Myocyte (in vitro differentiated cells): ENCODE measurements around the gene CDC6. TPM values are rescaled to one million over a fixed set of nuclear protein-coding genes. Genes with fewer than 3 reads are reported as not detected.

Experiments used
- DNase-seq: peaks from one replicate; pipeline ENCODE4 v3.0.0-alpha.2; 2012; ENCODE audit warnings: low read depth
- total RNA-seq: library from RNA; depleted of rRNA; stranded (reverse); fragments of >200 nt; gene quantifications from 2 replicates; pipeline ENCODE4 v1.2.3, GENCODE V29; 2014

Gene CDC6
- total RNA-seq, 1 donor from 2014 or later: 3.8 TPM

DNA sequence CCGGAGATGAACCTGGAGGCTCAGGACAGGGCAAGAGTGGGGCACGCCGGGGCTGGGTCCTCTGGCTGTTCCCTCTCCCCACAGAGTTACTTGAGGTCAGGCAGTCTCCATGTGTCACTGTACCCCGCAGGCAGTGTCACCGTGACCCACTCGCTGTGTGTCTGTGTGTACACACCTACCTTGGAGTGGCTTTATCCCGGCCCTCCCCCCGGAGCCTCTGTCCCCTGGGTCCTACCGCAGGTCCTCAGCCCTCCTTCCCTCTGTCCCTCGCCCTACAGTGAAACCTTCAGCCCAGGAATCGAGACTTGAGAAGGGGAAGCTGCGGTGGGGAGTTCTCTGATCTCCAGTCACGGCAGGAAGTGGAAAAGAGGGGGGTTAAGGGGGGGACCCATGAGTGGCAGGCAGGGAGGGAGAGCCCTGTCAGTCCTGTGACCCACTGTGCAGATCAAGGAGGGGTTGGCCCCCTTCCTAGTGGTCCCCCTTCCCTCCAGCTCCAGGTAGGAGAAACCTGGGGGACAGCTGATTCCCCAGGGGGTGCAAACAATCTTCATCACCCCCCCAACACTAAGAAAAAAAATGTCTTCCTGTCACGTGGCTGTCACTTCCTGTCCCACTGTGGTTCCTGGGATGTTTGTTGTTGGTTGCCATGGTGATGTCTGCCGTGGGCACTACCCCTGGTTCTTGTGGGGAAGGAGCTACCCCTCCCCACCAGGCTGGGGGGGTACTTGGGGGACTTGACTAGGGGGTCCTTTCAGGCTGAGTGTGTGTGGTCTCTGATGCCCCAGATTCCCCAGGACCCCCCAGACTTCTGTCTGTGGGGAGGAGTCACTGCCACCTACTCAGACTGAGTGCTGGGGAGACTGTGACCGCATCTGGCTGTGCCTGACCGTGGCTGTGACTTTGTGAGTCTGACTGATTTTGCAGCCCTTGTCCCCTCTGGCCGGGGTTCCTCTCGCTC lies 35.0 kb downstream of the CDC6 start:
- peak; percentile 75 for DNase-seq

DNA sequence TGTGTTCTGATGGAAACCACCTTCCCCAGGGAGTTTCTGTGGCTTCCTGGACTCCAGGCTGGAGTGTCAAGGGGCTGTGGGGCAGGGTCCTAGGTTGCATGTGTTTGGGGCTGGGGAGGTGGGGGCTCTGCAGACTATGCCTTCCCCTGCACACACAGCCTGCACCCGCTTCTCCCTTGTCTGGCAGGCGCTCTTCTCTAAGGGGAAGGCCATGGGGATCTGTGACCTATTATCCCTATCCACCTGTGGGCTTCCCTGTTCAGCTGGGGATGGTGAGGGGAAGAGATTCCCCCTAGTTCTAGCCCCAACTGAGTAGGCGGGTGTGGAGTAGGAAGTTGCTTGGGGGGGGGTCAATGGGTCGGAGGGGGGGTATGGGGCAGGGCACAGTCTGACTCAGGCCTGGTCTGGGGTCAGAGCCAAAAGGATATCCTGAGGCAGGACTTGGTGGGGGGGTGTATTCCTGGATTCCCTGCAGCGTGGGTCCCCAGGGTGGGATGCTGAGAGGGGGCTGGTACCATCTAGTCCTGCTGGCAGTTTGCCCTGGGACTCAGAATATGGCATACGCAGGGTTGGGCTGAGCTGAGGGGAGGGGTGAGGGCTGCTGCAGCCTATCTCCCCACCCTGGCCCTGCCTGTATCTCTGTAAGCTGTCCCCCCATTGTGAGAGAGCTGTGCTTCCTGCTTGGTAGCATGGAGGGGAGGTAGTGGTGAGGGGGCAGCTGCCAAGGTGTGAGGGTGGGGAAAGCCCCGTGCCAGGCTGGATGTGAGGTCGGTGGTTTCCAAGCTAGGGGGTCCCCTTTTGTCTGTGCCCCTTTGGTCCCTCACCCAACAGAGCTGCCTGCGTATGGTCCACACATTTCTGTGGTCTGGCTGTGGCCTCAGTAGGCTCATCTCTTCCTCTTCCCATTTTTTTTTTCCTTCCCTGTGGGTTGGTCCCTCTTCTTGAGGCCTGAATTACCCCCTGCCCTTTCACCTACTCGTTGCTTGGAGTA lies 36.0 kb downstream of the CDC6 start:
- peak; percentile 43 for DNase-seq

DNA sequence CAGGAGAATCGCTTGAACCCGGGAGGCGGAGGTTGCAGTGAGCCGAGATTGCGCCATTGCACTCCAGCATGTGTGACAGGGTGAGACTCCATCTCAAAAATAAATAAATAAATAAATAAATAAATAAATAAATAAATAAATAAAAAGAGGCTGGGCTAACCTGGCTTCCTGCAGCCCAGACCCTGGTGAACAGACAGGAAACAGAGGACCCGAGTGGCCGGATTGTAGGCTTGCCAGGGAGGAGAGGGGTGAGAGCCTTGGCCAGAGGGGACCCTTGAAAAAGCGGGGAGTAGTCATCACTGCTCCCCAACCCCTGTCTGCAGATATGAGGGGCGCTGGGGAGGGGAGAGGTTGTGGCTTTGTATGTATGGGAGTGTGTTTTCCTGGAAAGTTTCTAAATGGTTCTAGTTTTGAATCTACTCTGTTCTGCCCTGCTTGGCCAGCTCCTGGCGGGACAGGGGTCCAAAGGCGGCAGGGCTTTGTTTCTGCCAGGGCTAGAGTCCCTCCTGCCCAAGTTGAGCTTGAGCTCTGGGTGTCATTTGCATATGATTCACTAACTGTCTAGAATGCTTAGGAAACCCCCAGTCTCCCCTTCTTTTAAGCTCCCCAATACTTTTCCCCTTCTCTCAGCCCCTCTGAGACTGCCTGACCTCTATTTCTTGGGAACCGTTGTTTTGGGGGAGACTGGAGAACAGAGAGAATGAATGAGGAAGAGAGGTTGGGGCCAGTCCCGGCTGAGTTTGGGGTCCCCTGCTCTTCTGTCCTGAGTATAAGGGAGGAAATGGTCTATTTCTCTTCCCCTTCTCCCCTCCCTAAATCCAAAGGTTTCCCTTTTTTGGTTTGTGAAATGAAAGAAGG lies 37.7 kb downstream of the CDC6 start:
- no peak for DNase-seq

DNA sequence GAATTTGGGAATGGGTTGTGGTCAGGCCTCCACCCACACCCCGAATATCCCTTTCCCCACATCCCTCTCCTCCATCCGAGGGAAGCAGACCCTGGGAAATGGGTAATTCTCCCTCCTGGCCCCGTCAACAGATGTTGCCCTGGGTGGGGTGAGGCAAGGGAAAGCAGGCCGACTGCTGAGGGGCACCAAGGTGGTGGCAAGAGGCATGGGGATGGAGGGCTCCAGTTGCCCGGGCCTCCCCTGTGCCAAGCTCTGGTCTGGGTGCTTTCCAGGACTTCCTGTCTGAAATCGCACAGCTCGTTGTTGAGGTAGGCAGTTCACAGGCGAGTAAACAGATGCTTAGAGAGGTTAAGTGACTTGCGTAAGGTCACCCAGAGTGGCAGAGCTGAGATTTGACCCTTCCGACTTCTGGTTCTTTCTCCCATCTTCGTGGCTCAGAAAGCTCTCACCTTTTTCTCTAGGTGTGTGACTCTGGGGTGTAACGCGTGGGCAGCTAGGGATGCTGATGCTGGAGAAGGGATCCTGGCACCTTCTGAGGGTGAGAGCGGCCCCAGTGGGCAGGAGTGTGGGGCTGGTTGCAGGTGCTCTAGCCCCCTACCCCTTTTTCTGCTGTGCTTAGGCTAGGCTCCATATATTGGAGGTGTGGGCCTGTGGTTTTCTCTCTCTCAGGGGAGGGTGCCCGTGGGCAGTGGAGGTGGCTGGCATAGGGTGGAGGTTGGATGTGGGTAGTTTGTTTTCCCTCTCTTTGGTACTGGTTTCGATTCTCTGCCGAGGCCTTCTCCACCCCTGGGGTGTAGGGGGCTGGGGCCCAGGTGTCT lies 38.5 kb downstream of the CDC6 start:
- no peak for DNase-seq

DNA sequence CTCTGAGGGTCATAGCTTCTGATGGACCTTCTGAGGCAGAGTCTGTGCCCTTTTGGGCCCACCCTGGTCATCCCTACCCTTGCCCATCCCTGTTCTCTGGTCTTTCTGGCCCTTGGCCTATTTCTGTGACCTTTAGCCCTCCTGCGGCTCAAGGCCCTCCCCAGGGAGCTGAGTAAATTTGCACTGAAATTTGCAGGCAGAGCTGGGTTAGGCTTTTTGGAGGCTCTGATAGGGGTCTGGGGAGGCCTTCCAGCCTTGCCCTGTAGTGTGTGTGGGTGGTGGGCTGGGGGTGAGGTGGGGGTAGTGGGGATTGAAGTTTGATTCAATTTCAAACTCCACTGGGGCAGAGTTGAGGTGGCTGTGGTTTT lies 39.1 kb downstream of the CDC6 start:
- DNase-seq: peak; percentile 48

DNA sequence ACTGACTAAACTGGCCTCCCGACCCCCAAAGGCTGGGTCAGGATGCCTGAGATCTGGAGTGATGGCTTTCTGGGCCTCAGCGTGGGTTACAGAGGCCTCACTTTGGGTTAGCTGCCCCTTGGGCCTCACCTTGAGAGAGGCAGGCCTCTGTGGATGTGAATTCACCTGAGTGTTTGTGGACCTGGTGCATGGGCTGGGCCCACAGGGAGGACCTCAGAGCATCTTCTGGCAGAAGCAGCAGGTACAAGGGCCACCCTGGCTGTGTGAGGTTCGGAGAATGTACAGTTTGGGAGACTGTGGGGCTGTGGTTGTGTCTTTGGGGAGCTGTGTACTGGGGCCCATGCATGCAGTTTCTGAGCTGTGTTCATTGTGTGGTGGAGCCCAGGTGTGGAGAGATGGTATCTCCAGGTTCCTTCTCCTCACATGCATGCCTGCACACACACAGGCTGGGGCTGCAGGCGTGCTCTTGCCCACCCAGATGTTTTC lies 39.6 kb downstream of the CDC6 start:
- DNase-seq: no peak

DNA sequence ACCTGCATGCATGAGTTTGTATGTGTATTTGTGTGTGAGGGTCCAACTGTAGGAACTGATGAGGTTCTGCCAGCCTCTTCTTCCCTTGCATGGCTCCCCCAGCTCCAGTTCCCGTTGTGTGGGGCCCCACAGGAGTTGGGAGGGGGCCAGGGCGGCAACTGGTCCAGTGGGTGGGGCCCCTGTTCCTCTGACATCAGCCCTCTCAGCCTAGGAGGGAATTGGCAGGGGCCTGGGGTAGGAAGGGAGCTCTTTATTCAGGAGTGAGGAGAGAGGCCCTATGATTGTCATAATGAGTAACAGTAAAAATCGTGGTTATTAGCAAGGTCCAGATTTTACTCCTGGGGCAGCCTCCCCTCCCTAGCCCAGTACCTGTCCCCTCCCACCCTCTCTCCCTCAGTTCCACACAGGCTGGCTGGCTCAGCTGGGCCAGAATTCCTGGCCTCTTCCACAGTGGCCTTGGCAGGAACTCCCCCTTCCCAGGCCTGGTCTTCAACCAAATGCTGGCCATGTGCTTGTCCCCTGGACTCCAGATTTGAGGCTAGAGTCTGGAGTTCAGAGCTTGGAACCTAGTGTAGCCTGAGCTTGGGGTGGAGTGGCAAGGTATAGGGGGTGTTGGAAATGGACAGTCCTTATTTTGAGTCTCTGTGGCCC lies 40.2 kb downstream of the CDC6 start:
- DNase-seq: no peak

DNA sequence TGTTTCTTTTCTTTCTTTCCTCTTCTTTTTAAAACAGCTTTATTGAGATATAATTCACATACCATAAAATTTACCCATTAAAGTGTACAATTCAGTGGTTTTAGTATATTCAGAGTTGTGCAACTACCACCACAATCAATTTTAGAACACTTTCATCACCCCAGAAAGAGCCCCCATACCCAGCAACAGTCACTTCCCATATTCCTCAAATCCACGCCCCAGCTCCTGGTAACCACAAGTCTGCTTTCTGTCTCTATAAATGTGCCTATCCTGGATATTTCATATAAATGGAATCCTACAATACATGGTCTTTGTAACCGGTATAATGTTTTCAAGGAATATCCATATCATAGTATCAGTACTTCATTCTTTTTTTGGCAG lies 40.7 kb downstream of the CDC6 start:
- no peak for DNase-seq

DNA sequence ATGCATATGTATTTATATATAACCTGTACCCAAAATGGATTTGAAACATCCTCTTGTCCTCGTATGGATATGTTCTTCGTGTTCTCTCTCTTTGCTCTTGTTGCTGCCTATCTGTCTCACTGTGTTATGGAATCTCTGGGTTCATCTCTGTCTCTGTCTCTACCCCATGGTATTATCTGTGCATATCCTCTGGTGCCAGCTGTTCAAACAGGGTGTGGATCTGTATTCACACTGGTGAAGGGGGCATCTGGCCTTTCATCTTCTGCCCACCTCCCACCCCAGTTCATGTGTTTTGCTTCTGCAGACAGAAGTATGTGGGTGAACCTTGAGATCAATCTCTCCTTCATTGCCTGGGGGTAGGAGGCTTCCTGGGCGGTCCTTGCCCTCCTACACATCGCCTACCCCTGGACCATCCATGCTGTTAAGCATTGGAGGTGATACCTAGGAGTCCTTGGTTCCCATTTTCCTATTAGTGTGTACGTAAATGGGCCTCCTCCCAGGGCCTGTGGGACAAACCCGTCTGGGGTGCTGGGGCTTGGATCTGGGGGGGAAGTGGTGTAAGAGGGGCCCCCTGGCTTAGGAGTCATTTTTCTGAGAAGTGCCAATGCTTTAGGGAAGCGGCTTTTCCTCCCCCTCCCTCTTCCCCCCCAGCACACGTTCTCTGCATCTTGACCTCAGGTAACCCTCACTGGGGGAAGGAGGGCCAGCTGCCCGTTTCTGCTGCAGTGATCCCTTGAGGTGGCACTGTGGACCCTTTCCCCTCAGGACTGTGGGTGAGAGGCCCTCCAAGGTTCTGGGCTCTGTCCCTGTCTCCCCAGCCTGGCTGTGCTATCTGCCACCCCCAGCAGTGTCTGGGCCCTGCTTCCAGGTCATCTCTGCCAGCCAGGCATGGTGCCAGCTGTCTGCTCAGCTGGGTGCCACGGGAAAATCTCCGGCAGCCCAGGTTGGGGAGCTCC lies 42.4 kb downstream of the CDC6 start:
- no peak for DNase-seq

DNA sequence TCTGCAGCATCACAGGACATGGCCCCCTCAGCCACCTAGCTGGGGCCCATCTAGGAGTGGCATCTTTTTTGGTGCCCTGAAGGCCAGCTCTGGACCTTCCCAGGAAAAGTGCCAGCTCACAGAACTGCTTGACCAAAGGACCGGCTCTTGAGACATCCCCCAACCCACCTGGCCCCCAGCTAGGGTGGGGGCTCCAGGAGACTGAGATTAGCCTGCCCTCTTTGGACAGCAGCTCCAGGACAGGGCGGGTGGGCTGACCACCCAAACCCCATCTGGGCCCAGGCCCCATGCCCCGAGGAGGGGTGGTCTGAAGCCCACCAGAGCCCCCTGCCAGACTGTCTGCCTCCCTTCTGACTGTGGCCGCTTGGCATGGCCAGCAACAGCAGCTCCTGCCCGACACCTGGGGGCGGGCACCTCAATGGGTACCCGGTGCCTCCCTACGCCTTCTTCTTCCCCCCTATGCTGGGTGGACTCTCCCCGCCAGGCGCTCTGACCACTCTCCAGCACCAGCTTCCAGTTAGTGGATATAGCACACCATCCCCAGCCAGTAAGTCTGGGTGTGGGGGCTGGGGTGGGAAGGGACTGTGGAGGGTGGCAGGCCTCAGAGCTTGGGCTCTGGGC lies 43.3 kb downstream of the CDC6 start:
- DNase-seq: no peak

DNA sequence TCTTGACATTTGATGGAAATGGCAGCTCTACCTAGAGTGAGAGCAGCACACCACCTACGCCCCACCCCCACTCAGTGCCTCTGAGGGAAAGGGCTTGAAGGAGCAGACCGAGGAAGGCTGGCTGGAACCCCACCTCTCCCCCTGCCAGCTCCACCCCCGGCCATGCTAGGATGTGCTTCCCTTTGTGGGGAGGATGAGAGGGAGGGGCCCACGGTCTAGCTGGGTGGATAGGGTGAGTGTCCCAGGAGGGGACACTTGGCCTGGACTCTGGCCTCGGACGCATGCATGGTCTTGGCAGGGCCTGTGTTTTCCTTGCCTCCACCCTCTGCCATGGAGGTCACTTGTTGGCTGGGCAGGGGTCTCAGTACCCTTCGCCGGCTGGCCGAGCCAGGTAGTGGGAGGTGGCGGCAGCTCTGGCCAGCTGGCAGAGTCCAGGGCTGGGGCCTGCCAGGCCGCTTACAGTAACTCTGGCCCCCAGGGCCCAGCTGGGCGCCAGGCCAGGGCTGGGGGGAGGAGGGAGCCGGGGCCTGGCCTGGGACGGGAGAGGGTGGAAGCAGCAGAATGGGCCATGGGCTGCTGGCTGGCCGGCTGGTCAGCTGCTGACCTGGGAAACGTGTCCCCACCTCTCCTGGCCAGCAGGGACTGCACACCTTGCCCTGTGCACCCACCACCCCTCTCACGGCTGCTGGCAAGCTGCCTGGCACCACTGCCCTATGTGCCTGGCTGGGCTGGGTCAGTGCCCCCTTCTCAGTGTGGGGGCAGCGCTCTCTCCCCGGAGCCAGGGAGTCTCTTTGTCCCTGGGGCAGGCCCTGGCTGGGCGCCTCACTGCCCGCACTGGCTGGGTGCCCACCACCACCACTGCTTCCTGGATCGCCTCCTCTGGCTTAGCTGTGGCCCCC lies 44.3 kb downstream of the CDC6 start:
- peak; percentile 77 for DNase-seq

DNA sequence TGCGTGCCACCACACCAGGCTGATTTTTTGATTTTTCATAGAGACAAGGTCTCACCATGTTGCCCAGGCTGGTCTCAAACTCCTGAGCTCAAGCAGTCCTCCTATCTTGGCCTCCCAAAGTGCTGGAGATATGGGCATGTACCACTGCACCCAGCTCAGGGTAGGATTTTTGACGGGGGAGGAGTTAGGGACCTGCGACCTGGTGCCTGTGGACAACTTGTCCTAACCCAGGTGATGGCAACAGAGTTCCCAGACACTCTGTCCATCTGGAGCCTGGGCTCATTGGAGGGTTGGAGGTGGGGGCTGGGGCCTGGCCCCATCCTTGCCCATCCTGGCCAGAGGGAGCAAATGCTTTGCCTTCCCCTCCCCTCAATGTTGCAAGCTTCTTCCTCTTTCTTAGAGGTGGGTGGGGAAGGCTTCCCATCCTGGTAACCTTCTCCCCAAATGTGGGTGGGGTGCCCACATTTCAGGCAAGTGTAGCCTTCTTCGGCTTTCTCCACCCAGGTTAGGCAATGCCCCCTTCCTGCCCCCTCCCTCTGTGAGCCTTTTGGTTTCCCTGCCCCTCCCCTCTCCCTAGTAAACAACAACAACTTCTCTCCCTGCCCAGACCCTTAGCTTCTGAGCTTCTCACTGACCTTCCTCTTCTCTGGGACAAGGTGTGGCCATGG lies 46.2 kb downstream of the CDC6 start:
- DNase-seq: no peak

DNA sequence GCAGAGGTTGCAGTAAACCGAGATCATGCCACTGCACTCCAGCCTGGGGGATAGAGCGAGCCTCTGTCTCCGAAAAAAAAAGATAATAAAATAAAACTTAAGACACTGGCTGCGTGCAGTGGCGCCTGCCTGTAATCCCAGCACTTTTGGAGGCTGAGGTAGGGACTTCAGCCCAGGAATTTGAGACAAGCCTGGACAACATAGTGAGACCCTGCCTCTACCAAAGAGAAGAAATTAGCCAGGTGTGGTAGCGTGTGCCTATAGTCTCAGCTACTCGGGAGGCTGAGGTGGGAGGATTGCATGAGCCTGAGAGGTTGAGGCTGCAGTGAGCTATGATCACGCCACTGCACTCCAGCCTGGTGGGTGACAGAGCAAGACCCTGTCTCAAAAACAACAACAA lies 47.9 kb downstream of the CDC6 start:
- DNase-seq: no peak

DNA sequence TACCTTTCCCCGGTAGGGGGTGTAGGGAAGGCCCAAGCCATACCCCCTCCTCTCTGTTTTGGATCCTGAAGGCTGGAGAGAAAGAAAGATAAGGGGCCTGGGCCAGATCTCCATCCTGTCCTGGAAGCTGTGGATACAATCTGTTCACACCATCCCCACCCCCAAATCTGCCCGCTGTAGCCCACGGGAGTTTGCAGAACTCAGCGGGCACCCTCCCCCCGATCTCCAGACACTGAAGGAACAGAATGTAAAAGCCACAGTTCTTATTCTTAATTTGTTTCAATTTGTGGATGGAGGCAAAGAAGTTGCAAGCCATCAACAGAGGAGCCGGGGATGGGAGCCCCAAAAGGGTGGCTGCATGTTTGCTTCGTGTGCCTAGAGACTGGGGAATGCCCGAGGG lies 49.7 kb downstream of the CDC6 start:
- DNase-seq: no peak

DNA sequence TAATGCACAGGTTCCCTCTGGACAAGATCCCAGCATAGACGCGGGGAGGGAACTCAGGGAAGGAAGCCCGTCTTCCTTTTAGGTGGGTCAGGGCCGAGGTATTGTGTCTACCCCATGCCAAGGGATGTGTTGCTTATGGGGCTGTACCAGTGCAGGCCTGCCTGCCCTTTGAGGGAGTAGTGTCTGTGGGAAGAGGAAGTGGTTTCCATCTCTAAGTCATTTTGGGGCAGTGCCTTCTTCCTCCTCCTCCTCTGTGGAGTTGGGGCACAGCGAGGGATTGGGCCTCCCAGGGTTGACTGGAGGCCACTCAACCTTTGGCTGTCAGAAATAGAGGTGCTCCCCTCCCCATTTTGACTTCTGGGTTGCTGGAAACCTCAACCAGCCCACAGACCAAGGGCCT lies 50.4 kb downstream of the CDC6 start:
- no peak for DNase-seq

DNA sequence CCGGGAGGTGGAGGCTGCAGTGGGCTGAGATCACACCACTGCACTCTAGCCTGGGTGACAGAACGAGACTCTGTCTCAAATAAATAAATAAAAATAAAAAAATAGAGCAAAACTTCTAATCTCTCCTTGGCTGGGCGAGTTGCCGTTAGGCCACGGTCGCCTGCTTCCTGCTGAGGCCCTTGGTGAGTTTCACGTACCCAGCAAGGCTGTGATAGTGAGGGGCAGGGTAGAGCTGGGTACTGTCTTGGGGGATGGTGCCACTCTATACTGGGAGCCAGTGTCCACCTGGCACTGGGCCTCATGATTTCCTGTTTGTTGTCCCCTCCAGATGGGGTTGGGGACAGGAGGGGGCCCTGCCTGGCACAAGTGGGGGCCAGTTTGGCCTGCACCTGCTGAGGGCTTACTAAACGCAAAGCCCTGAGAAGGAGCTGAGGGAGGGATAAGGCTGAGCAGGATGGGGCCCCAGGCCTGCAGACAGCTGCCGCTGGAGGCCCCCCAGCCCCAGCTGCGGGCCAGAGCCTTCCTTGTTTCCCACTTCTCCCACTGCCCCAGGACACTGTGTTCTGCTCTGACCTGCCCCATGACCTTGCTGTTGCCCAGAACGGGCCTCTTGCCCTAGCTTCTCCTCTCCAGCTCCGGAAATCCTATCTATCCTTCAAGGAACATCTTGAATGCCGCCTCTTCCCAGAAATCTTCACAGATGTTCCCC lies 51.4 kb downstream of the CDC6 start:
- no peak for DNase-seq
